Natural killer cell (primary cell): ENCODE results near the gene GPER1. TPM values are rescaled to one million over a fixed set of nuclear protein-coding genes. Genes with fewer than 3 reads are reported as not detected.

Experiments
- ATAC-seq, 3 donors: fragments of 150-1000 bp in 2 of 3; fragments of 200-7000 bp in 1 of 3; cut with Tn5 transposase; 1 replicate in 1 of 3; 2 replicates in 2 of 3; pipeline ENCODE4 v1.10.0; 2021; ENCODE audit warnings: mild to moderate bottlenecking in 2 of 3, moderate library complexity in 2 of 3
- DNase-seq, 2 donors: peaks; one replicate each; pipeline versions ENCODE4 v3.0.0 to v3.0.0-alpha.2; 2013 to 2021; ENCODE audit warnings: mixed read lengths in 1 of 2
- H3K27ac ChIP-seq: one replicate; pipeline ENCODE4 v1.5.1; 2013; ENCODE audit warnings: mild to moderate bottlenecking, low read length
- H3K27me3 ChIP-seq: one replicate; pipeline ENCODE4 v1.6.1; 2013; ENCODE audit warnings: low read length; ENCODE audit not compliant: control insufficient read depth, insufficient read depth
- H3K36me3 ChIP-seq: one replicate; pipeline ENCODE4 v1.6.1; 2013; ENCODE audit warnings: low read length; ENCODE audit not compliant: control insufficient read depth, insufficient read depth
- H3K4me1 ChIP-seq: one replicate; pipeline ENCODE4 v1.6.1; 2013; ENCODE audit warnings: low read length; ENCODE audit not compliant: control insufficient read depth, insufficient read depth
- H3K4me3 ChIP-seq: one replicate; pipeline ENCODE4 v1.5.1; 2013; ENCODE audit warnings: low read length
- H3K9me3 ChIP-seq: one replicate; pipeline ENCODE4 v1.6.1; 2013; ENCODE audit warnings: low read length; ENCODE audit not compliant: control insufficient read depth, insufficient read depth
- H3K27ac Mint-ChIP-seq, 2 donors: one replicate each; pipeline ENCODE4 v1.8.0; 2022; ENCODE audit warnings: mild to moderate bottlenecking in 2 of 2, mixed read lengths in 2 of 2, moderate library complexity in 1 of 2
- H3K27me3 Mint-ChIP-seq, 2 donors: one replicate each; pipeline ENCODE4 v1.8.0; 2022; ENCODE audit warnings: low read depth in 2 of 2, mixed read lengths in 2 of 2
- H3K36me3 Mint-ChIP-seq: one replicate; pipeline ENCODE4 v1.8.0; 2022; ENCODE audit warnings: mixed read lengths
- H3K4me1 Mint-ChIP-seq, 2 donors: one replicate each; pipeline ENCODE4 v1.8.0; 2022; ENCODE audit warnings: mixed read lengths in 2 of 2
- H3K4me3 Mint-ChIP-seq: one replicate; pipeline ENCODE4 v1.8.0; 2022; ENCODE audit warnings: mild to moderate bottlenecking, moderate library complexity, mixed read lengths
- H3K9me3 Mint-ChIP-seq, 2 donors: one replicate each; pipeline ENCODE4 v1.8.0; 2022; ENCODE audit warnings: mixed read lengths in 2 of 2
- WGBS: methylation state at CpG from one replicate; pipeline ENCODE4 v1.1.7; 2013; ENCODE audit warnings: missing lambda C conversion rate; ENCODE audit not compliant: insufficient coverage; 5-methylcytosine and 5-hydroxymethylcytosine counted together
- intact Hi-C: fragments of 100-400 bp; cut with micrococcal nuclease; formaldehyde crosslinking; loops from one replicate; pipeline ENCODE4 v1.14.2; 2022
- total RNA-seq, 4 donors: library from RNA; stranded (reverse); fragments of 120-200 nt in 1 of 4; gene quantifications; one replicate each; pipeline versions ENCODE4 v1.2.3 to v1.2.4, GENCODE V29; 2013 to 2022
- TF ChIP-seq, protein P1 (sequence below): fragments of 200-600 bp; IDR thresholded peaks from one replicate; pipeline ENCODE4 v1.8.0; 2022; ENCODE audit warnings: antibody characterized with exemption

GPER1 gene
- total RNA-seq, 3 donors from 2014 or later (not counting 1 experiment from before 2014, with no cell fraction given): 0.25 to 0.26 TPM; not detected in 1

- Histone ChIP-seq H3K9me3 (no peaks in the 10 kb centered on the region), H3K4me1 (peaks cover 34% of the 10 kb centered on the region), H3K27ac (no peak overlapping the region), H3K36me3 (no peaks in the 10 kb centered on the region), H3K27me3 (peaks cover 3% of the 10 kb centered on the region), H3K4me3 (no peak overlapping the region)
- ATAC-seq (no peak), DNase-seq (no peak)
- Mint-ChIP-seq H3K4me3 (no peak overlapping the region), H3K27ac (no peak overlapping the region), H3K4me1 (peaks cover 0 to 20% of the 10 kb centered on the region in 2 donors), H3K9me3 (no peaks in the 10 kb centered on the region), H3K27me3 (peaks cover 0 to 14% of the 10 kb centered on the region in 2 donors), H3K36me3 (no peaks in the 10 kb centered on the region)
- intact Hi-C loops: no loop called here
- WGBS: 95% methylated on average over 22 of the region's 22 CpGs
- TF ChIP-seq, protein P1, sequence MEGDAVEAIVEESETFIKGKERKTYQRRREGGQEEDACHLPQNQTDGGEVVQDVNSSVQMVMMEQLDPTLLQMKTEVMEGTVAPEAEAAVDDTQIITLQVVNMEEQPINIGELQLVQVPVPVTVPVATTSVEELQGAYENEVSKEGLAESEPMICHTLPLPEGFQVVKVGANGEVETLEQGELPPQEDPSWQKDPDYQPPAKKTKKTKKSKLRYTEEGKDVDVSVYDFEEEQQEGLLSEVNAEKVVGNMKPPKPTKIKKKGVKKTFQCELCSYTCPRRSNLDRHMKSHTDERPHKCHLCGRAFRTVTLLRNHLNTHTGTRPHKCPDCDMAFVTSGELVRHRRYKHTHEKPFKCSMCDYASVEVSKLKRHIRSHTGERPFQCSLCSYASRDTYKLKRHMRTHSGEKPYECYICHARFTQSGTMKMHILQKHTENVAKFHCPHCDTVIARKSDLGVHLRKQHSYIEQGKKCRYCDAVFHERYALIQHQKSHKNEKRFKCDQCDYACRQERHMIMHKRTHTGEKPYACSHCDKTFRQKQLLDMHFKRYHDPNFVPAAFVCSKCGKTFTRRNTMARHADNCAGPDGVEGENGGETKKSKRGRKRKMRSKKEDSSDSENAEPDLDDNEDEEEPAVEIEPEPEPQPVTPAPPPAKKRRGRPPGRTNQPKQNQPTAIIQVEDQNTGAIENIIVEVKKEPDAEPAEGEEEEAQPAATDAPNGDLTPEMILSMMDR: no peak
Measured at GRCh38 chr7:1050956-1051690, 36.8 kb upstream of the GPER1 start.

- no peak overlapping the region for H3K4me3 Mint-ChIP-seq
Measured at GRCh38 chr7:1052031-1052818, 35.7 kb upstream of the GPER1 start.

DNA sequence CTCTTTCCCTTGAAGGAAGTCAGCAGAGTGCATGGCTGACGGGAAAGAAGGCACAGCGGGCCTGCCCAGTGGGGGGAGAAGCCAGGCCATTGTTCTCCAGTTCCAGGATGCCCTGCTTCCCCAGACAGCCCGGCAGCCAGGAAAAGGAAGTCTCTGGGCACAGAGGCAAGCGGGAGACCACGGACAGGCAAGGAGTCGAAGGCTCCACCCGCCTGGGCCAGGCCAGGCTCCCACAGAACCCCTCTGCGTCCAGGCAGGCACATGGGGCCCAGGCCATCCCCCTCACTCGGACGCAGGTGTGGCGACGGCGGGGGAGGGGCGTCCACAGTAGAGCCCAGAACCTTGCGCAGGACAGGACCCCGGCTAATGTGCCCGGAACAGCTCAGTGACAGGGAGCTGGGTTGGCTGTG is 34.9 kb upstream of the GPER1 start:
- Mint-ChIP-seq H3K27me3 (peaks cover 0 to 14% of the 10 kb centered on the region in 2 donors), H3K36me3 (no peaks in the 10 kb centered on the region), H3K27ac (no peak overlapping the region), H3K9me3 (no peaks in the 10 kb centered on the region), H3K4me3 (no peak overlapping the region), H3K4me1 (peaks cover 0 to 24% of the 10 kb centered on the region in 2 donors)
- peaks cover 3% of the 10 kb centered on the region for H3K27me3 ChIP-seq
- intact Hi-C loops: no loop called here
- no peak overlapping the region for H3K4me3 ChIP-seq
- no peaks in the 10 kb centered on the region for H3K36me3 ChIP-seq
- no peaks in the 10 kb centered on the region for H3K9me3 ChIP-seq
- no peak for DNase-seq
- WGBS: 79% methylated on average over 17 of the region's 17 CpGs
- ATAC-seq: no peak
- TF ChIP-seq, protein P1: no peak
- H3K4me1 ChIP-seq: peaks cover 33% of the 10 kb centered on the region
- no peak overlapping the region for H3K27ac ChIP-seq

More at GRCh38 chr7:1052031-1052818, 35.7 kb upstream of the GPER1 start:
- H3K27ac ChIP-seq: no peak overlapping the region
- peaks cover 33% of the 10 kb centered on the region for H3K4me1 ChIP-seq
- no peaks in the 10 kb centered on the region for H3K36me3 ChIP-seq
- H3K27me3 ChIP-seq: peaks cover 3% of the 10 kb centered on the region
- TF ChIP-seq, protein P1: no peak
- H3K9me3 Mint-ChIP-seq: no peaks in the 10 kb centered on the region
- H3K27ac Mint-ChIP-seq: no peak overlapping the region
- peaks cover 0 to 14% of the 10 kb centered on the region in 2 donors for H3K27me3 Mint-ChIP-seq
- DNase-seq: no peak
- peaks cover 0 to 24% of the 10 kb centered on the region in 2 donors for H3K4me1 Mint-ChIP-seq
- H3K36me3 Mint-ChIP-seq: no peaks in the 10 kb centered on the region
- no peak for ATAC-seq
- WGBS: 86% methylated on average over 20 of the region's 20 CpGs
- intact Hi-C loops: no loop called here
- no peak overlapping the region for H3K4me3 ChIP-seq
- H3K9me3 ChIP-seq: no peaks in the 10 kb centered on the region
